Tibial nerve (tissue), 4 donors: Measurements from ENCODE around the gene CDH8.

ENCODE experiments used
- CTCF ChIP-seq, 5 experiments: fragments of 200-600 bp in 3 of 5; fragments of 450-650 bp in 2 of 5; sonication (generic) in 3 of 5; IDR thresholded peaks; one replicate each; pipeline ENCODE4 v1.5.1; 2016 to 2019; ENCODE audit warnings: antibody characterized with exemption in 5 of 5, mild to moderate bottlenecking in 3 of 5, moderate library complexity in 2 of 5
- EP300 ChIP-seq, 2 donors: sonication (generic); formaldehyde crosslinking; IDR thresholded peaks; one replicate each; pipeline ENCODE4 v1.6.1; 2017; ENCODE audit warnings: antibody characterized with exemption in 2 of 2, mild to moderate bottlenecking in 1 of 2
- POLR2A ChIP-seq, 2 donors: fragments of 450-650 bp; IDR thresholded peaks; one replicate each; pipeline ENCODE4 v1.6.1; 2017; ENCODE audit warnings: antibody characterized with exemption in 2 of 2, mild to moderate bottlenecking in 2 of 2, moderate library complexity in 2 of 2

GRCh38 chr16:61817583-61818278 is 218.5 kb downstream of the CDH8 start:
- TF ChIP-seq CTCF (IDR thresholded peaks at IDR 0.05): no peak
- no peak for TF ChIP-seq EP300 (IDR thresholded peaks at IDR 0.05)
- TF ChIP-seq POLR2A (IDR thresholded peaks at IDR 0.05): no peak
